ENCODE measurements around the gene CRB3. TPM values are rescaled to one million over a fixed set of nuclear protein-coding genes. Genes with fewer than 3 reads are reported as not detected.

The CRB3 gene
- total RNA-seq, 1 donor from 2014 or later, result not detected

DNA sequence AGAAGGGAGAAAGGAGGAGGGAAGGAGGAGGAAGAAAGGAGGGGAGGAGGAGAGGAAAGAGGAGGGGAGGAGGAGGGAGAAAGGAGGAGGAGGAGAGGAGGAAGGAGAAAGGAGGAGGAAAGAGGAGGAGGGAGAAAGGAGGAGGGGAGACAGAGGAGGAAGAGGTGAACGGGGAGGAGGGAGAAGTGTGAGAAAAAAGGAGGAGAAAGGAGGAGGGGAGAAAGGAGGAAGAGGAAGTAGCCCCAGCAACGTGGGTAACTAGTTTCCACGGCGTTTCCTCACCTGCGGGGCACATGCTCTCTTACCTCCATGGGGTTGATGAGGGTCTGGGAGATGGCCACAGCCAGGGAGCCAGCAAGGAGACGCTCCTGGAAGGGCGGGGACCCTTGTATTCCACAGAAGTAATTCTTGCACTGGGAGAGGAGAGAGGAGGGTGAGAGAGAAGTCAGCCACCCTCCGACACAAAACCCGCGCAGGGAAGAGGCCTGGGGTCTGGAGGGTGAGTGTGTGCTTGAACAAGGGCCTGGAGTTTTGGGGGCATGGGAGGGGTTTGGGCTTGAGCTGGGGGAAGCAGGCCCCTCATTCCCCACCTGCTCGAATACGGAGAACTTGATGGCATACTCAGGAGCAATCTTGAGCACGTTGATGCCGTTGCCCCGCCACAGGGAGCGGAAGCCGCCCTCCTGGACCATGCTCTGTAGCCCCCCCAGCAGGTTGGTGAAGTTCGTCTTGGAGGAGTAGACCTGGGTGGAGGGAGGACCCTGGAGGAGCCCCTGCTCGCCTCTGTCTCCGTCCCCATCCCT lies 34.5 kb upstream of the CRB3 start:
- no peak for ATAC-seq
- no peak for DNase-seq (ENCODE audit: missing footprints)
- intact Hi-C loops (cut with DNase I), result no loop called here

DNA sequence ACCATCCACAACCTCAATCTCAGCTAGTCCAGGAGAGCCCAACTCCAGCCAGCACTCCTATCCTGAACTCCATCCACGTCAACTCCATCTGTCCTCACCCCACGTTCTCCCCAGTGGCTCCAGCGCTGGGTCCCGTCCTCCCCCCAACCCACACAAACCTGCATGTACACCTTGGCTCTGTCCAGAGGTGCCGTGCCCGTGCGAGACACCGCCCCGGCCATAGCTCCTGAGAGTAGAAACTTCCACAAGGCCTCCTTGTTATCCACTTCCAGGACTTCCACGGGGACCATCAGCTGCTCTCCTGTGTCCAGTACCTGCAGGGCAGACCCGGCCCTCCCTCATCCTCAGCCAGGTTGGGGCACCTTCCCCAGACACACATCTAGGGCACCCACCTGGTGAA lies 32.2 kb upstream of the CRB3 start:
- intact Hi-C loops (cut with DNase I), result no loop called here
- no peak for DNase-seq (ENCODE audit: missing footprints)
- ATAC-seq, result no peak

GRCh38 chr19:6433165-6433564 lies 30.9 kb upstream of the CRB3 start:
- DNase-seq (ENCODE audit: missing footprints), result no peak
- ATAC-seq, result no peak
- intact Hi-C loops (cut with DNase I), result no loop called here

- DNase-seq (ENCODE audit: missing footprints) (no peak), ATAC-seq (no peak)
- intact Hi-C loops (cut with DNase I), result no loop called here
Measured at GRCh38 chr19:6433663-6434062, 30.4 kb upstream of the CRB3 start, which contains the start of gene SLC25A41. SLC25A41 (minus strand) TSS chr19:6433763; CDS start chr19:6433693, 70 bp downstream.

DNA sequence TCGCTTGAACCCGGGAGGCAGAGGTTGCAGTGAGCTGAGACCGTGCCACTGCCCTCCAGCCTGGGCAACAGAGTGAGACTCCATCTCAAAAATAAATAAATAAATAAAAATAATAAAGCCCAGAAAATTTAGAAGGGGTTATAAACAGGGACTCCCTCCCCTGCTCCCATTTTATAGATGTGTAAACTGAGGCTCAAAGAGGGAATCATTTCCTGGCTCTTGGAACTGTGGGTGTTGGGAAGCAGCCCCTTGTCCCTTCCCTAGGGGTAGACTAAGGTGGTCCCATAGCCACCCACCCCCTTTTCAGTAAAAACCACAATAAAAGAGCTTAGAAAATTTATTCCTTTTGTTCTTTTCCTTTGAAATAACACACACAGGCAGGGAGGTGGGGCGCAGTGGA lies 24.3 kb upstream of the CRB3 start:
- no peak for DNase-seq (ENCODE audit: missing footprints)
- intact Hi-C loops (cut with DNase I), result no loop called here
- ATAC-seq, result no peak

DNA sequence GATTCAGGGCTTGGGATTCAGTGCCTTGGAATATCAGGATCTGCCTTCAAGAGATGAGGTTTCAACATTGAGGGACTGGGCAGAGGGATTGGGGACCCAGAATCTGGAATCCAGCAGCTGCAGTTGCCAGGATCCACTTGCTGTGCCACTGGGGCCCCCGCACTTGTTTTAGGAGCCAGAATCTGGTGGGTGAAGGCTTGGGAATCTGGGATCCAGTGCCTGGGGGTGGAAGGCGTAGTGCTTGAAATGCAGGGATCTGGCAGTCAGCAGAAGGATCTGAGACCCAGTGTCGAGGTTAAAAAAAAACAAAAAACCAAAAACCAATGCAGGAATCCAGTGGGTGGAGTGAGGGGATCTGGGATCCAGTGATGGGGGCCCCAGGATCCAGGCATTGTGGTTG lies 23.2 kb upstream of the CRB3 start:
- no peak for DNase-seq (ENCODE audit: missing footprints)

GRCh38 chr19:6442087-6442688 lies 21.9 kb upstream of the CRB3 start:
- ATAC-seq (no peak), DNase-seq (ENCODE audit: missing footprints) (no peak)
- intact Hi-C loops (cut with DNase I), result no loop called here

More for the DNA sequence above, 23.2 kb upstream of the CRB3 start:
- intact Hi-C loops (cut with DNase I), result no loop called here
- no peak for ATAC-seq

- DNase-seq (ENCODE audit: missing footprints) (no peak), ATAC-seq (no peak)
- intact Hi-C loops (cut with DNase I), result no loop called here
Measured at GRCh38 chr19:6443986-6444385, 20.1 kb upstream of the CRB3 start.

DNA sequence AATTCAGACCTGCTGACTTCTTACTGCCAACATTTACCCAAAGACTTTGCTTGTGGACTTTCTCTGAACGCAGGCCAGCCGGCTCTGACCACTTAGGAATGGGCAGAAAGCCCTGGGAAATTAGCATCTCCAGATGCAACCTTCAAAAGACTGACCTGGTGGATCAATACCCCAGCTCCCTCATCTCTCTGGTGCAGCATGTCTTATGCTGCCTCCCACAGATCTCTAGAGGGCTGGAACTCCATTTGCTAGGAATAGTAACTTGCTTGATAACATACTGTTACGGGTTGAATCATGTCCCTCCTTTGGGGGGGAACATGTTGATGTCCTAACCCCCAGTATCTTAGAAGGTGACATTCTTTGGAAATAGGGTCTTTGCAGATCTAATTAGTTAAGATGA lies 17.6 kb upstream of the CRB3 start:
- intact Hi-C loops (cut with DNase I), result no loop called here
- DNase-seq (ENCODE audit: missing footprints) (no peak), ATAC-seq (no peak)

DNA sequence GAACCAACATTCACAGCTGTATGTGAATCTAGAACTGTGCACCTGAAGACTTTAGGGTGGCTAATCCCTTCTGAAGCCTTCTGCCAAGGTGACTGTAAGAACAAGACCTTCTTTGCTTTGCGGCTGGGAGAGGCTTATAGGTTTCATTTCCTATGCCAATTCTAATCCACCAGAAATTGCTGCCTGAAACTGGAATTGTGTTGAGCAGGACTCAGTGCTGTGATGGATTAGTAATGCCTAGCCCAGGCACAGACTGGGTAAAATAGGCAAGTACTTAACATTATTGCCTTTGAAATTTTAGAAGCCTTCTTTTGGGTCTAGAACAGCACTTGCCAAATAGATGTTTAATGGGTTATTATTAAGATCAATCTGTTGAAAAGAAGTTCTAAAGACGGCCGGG lies 16.0 kb upstream of the CRB3 start:
- DNase-seq (ENCODE audit: missing footprints) (no peak), ATAC-seq (no peak)
- intact Hi-C loops (cut with DNase I), result no loop called here

DNA sequence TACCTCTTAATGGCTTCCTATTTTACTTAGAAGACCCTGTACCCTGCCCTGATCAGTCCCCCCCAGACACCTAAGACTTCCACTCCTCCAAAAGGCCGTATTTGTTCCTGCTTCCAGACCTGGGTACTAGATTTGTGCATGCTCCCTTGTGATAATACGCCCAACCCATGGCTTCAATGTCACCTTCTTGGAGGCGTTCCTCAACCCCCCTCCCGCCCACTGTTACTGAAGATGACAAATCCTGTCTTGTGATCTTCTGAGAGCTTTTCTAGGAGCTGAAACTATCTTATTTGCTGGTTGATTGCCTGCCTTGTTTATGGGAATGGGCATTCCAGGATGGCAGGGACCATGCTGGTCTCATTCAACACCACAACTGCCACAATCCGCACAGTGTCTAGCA lies 13.9 kb upstream of the CRB3 start:
- no peak for DNase-seq (ENCODE audit: missing footprints)
- no peak for ATAC-seq
- intact Hi-C loops (cut with DNase I), result no loop called here

GRCh38 chr19:6451583-6452222 lies 12.4 kb upstream of the CRB3 start:
- ATAC-seq, result no peak
- intact Hi-C loops (cut with DNase I), result no loop called here
- DNase-seq (ENCODE audit: missing footprints), result no peak

GRCh38 chr19:6452223-6452614 lies 11.9 kb upstream of the CRB3 start:
- DNase-seq (ENCODE audit: missing footprints), result no peak
- intact Hi-C loops (cut with DNase I), result no loop called here
- ATAC-seq, result no peak

DNA sequence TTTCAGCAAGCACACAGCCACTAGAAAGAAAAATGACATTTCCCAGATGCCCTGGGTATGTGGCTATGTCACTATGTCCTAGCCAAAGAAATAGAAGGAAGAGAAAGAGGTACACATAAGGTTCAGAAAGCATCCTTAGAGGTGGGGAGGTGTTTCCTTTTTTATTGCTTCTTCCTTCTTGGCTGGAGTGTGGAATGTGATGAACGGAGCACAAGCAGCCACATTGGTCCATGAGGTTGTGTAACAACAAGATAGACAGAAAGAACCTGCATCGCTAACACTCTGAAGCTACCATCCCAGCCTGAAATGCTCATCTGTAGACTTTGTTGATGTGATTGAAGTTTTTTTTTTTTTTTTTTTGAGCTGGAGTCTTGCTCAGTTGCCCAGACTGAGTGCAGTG lies 11.2 kb upstream of the CRB3 start:
- ATAC-seq, result no peak
- DNase-seq (ENCODE audit: missing footprints), result no peak
- intact Hi-C loops (cut with DNase I), result no loop called here

- DNase-seq (ENCODE audit: missing footprints) (no peak), ATAC-seq (no peak)
Measured at GRCh38 chr19:6453951-6454565, 10.0 kb upstream of the CRB3 start.

DNA sequence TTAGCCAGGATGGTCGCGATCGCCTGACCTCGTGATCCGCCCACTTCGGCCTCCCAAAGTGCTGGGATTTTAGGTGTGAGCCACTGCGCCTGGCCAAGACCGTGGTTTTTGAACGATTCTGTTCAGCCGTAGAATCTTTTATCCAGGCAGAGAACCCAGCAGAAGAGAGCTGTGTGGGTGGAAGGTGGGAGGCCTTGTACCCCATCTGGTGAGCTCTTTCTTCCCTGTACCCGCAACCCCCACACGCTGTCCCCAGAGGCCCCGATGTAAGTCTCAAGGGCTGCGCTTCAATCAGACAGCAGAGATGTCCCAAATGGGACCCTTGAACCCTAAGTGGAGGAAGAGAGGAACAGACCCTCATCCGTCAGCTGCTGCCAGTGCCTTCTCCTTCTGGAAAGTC lies 8.1 kb upstream of the CRB3 start:
- intact Hi-C loops (cut with DNase I), result no loop called here
- DNase-seq (ENCODE audit: missing footprints), result no peak
- no peak for ATAC-seq

More at GRCh38 chr19:6453951-6454565, 10.0 kb upstream of the CRB3 start:
- intact Hi-C loops (cut with DNase I), result no loop called here

GRCh38 chr19:6457958-6458694 lies 5.9 kb upstream of the CRB3 start:
- no peak for DNase-seq (ENCODE audit: missing footprints)
- intact Hi-C loops (cut with DNase I), result no loop called here
- no peak for ATAC-seq

GRCh38 chr19:6458695-6459261 lies 5.3 kb upstream of the CRB3 start:
- intact Hi-C loops (cut with DNase I), result no loop called here
- DNase-seq (ENCODE audit: missing footprints) (no peak), ATAC-seq (no peak)
